DOHH2 (cell line): ENCODE results near the gene SFXN5.

Experiments used
- H3F3A ChIP-seq: fragments of 200-600 bp; sonication (generic), shearing (Covaris generic); 2 replicates; pipeline ENCODE4 v1.6.0; 2016; ENCODE audit warnings: antibody characterized with exemption, mild to moderate bottlenecking; ENCODE audit not compliant: control insufficient read depth, insufficient read depth
- H3K27ac ChIP-seq: fragments of 200-600 bp; sonication (generic); 2 replicates; pipeline ENCODE4 v1.5.1; 2014; ENCODE audit warnings: low read depth, mild to moderate bottlenecking, low read length, moderate library complexity
- H3K27me3 ChIP-seq: fragments of 200-600 bp; sonication (generic); 2 replicates; pipeline ENCODE4 v1.6.1; 2014; ENCODE audit warnings: mild to moderate bottlenecking, low read length, mixed read lengths; ENCODE audit not compliant: control insufficient read depth
- H3K36me3 ChIP-seq: fragments of 200-600 bp; sonication (generic); 2 replicates; pipeline ENCODE4 v1.6.1; 2014; ENCODE audit warnings: mild to moderate bottlenecking, low read length, moderate library complexity, mixed read lengths; ENCODE audit not compliant: control insufficient read depth
- H3K4me1 ChIP-seq: fragments of 200-600 bp; sonication (generic); 2 replicates; pipeline ENCODE4 v1.6.1; 2014; ENCODE audit warnings: mild to moderate bottlenecking, low read length, mixed read lengths; ENCODE audit not compliant: control insufficient read depth
- H3K4me2 ChIP-seq: fragments of 200-600 bp; sonication (generic); 2 replicates; pipeline ENCODE4 v1.6.0; 2014; ENCODE audit warnings: mild to moderate bottlenecking, low read length, moderate library complexity
- H3K4me3 ChIP-seq: fragments of 200-600 bp; sonication (generic); 2 replicates; pipeline ENCODE4 v1.5.1; 2014; ENCODE audit warnings: mild to moderate bottlenecking, low read length, mixed read lengths
- H3K79me2 ChIP-seq: fragments of 200-600 bp; sonication (generic); 2 replicates; pipeline ENCODE4 v1.6.1; 2014; ENCODE audit warnings: mild to moderate bottlenecking, low read length, mixed read lengths; ENCODE audit not compliant: control insufficient read depth
- H3K9me2 ChIP-seq: fragments of 200-600 bp; sonication (generic); replicated peaks from 2 replicates; pipeline ENCODE4 v1.6.1; 2014; ENCODE audit warnings: mild to moderate bottlenecking, low read length, mixed read lengths; ENCODE audit not compliant: control insufficient read depth
- H3K9me3 ChIP-seq: fragments of 200-600 bp; sonication (generic); 2 replicates; pipeline ENCODE4 v1.6.1; 2014; ENCODE audit warnings: antibody characterized with exemption, low read length, mixed read lengths; ENCODE audit not compliant: control insufficient read depth, insufficient read depth
- H4K20me1 ChIP-seq: fragments of 200-600 bp; sonication (generic); 2 replicates; pipeline ENCODE4 v1.6.0; 2014; ENCODE audit warnings: low read depth, mild to moderate bottlenecking, antibody characterized with exemption, low read length, moderate library complexity; ENCODE audit not compliant: control insufficient read depth, insufficient read depth
- CTCF ChIP-seq: fragments of 200-600 bp; sonication (generic); IDR thresholded peaks from one replicate; pipeline ENCODE4 v1.5.1; 2014; ENCODE audit warnings: antibody characterized with exemption, mild to moderate bottlenecking, low read depth, low read length; ENCODE audit not compliant: poor library complexity, severe bottlenecking
- EZH2phosphoT487 ChIP-seq: fragments of 200-600 bp; sonication (generic); IDR thresholded peaks from 2 replicates; pipeline ENCODE4 v1.6.1; 2017; ENCODE audit warnings: borderline replicate concordance, mild to moderate bottlenecking, antibody characterized with exemption, low read length, moderate library complexity, mixed read lengths

The SFXN5 gene

GRCh38 chr2:73070643-73071359 lies 711 bp downstream of the SFXN5 start:
- TF ChIP-seq EZH2phosphoT487 (no peak), CTCF (no peak)
- peaks cover 27% of the 10 kb centered on the region for H3K79me2 ChIP-seq

GRCh38 chr2:73069855-73070642 lies 1.5 kb downstream of the SFXN5 start:
- H3K79me2 ChIP-seq = peaks cover 27% of the 10 kb centered on the region
- H3K9me2 ChIP-seq = no peaks in the 10 kb centered on the region
- H3F3A ChIP-seq = no peaks in the 10 kb centered on the region; the same call in 1 of the 2 replicates
- H3K27ac ChIP-seq = no peak overlapping the region
- H3K27me3 ChIP-seq = peaks cover 9% of the 10 kb centered on the region; the same call in 1 of the 2 replicates
- peaks cover 17% of the 10 kb centered on the region for H3K4me1 ChIP-seq
- H3K4me3 ChIP-seq = peak overlapping the region; percentile 100
- no peaks in the 10 kb centered on the region; the same call in 1 of the 2 replicates for H3K36me3 ChIP-seq
- H3K4me2 ChIP-seq = peak overlapping the region; percentile 99
- H3K9me3 ChIP-seq = no peaks in the 10 kb centered on the region
- H4K20me1 ChIP-seq = no peaks in the 10 kb centered on the region
- TF ChIP-seq CTCF (no peak), EZH2phosphoT487 (no peak)

More at GRCh38 chr2:73070643-73071359, 711 bp downstream of the SFXN5 start:
- Histone ChIP-seq H3K36me3 (no peaks in the 10 kb centered on the region; the same call in 1 of the 2 replicates), H4K20me1 (no peaks in the 10 kb centered on the region), H3K27me3 (peaks cover 9% of the 10 kb centered on the region; the same call in 1 of the 2 replicates), H3K4me1 (peaks cover 17% of the 10 kb centered on the region), H3K4me3 (peak overlapping the region; percentile 100), H3F3A (no peaks in the 10 kb centered on the region; the same call in 1 of the 2 replicates), H3K9me2 (no peaks in the 10 kb centered on the region), H3K27ac (0 out of 2 replicates have a peak overlapping the region, but pooled peaks have one; percentile 16), H3K9me3 (no peaks in the 10 kb centered on the region), H3K4me2 (peak overlapping the region; percentile 99)

GRCh38 chr2:73069041-73069854 lies 2.3 kb downstream of the SFXN5 start:
- Histone ChIP-seq H3K27ac (no peak overlapping the region), H3K36me3 (no peaks in the 10 kb centered on the region; the same call in 1 of the 2 replicates), H4K20me1 (no peaks in the 10 kb centered on the region), H3K9me2 (no peaks in the 10 kb centered on the region), H3K4me3 (peak overlapping the region; percentile 100), H3K9me3 (no peaks in the 10 kb centered on the region), H3K27me3 (peaks cover 9% of the 10 kb centered on the region; the same call in 1 of the 2 replicates), H3K79me2 (peaks cover 27% of the 10 kb centered on the region), H3K4me1 (peaks cover 17% of the 10 kb centered on the region), H3K4me2 (peak overlapping the region; percentile 99), H3F3A (no peaks in the 10 kb centered on the region; the same call in 1 of the 2 replicates)
- TF ChIP-seq EZH2phosphoT487 (no peak), CTCF (no peak)
